ENCODE results near the gene ADAMTS3.

- TF ChIP-seq CTCF (optimal IDR thresholded peaks at IDR 0.05 in 1 of 3, IDR thresholded peaks at IDR 0.05 in 1 of 3, conservative IDR thresholded peaks at IDR 0.05 in 1 of 3; ENCODE audit: extremely low read depth in 1 of 3, insufficient read depth in 2 of 3, low read length in 3 of 3) (no peak), EZH2 (IDR thresholded peaks at IDR 0.05; ENCODE audit: low read length) (no peak)
Measured at GRCh38 chr4:72432975-72433374, 136.0 kb downstream of the ADAMTS3 start.

Data from keratinocyte (primary cell).